K562 (cell line): ENCODE results near the gene CDC42EP2. TPM values are rescaled to one million over a fixed set of nuclear protein-coding genes. Genes with fewer than 3 reads are reported as not detected.

Experiments used
- ATAC-seq: fragments of 200-7000 bp; cut with Tn5 transposase; 3 replicates; pipeline ENCODE4 v1.9.1; 2020; ENCODE audit warnings: moderate library complexity
- BruUV-seq: library from RNA; stranded (reverse); fragments of 400-500 nt; replicated peaks from 2 replicates; lab custom pipeline; 2021; lab: Mats Ljungman, UMichigan
- CTCF ChIA-PET: fragments of 300-600 bp; formaldehyde crosslinking; extraction: SDS; loops from one replicate; lab custom pipeline; 2021; ENCODE audit warnings: low intra/inter-chr PET ratio; lab: Yijun Ruan, JAX
- POLR2A ChIA-PET: fragments of 300-600, 350-650 bp; sonication (Branson Sonifier 250); formaldehyde crosslinking; extraction: SDS; loops from one replicate; lab custom pipeline; 2021; ENCODE audit warnings: antibody characterized with exemption, inconsistent platforms; lab: Yijun Ruan, JAX
- DNase-seq, 4 experiments: peaks; one replicate each; pipeline versions ENCODE4 v3.0.0 to v3.0.0-alpha.2; 2011 to 2018; ENCODE audit warnings: low spot score in 3 of 4, mixed read lengths in 3 of 4; ENCODE audit errors: extremely low read depth in 1 of 4
- FAIRE-seq: peaks from 2 replicates; lab custom pipeline; 2011; peaks lifted over from hg19 to GRCh38; lab: Jason Lieb, UNC
- H2AFZ ChIP-seq: 2 replicates; pipeline ENCODE4 v1.6.0; 2011; ENCODE audit warnings: low read depth, low read length, control low read depth, inconsistent platforms
- H3K27ac ChIP-seq: fragments of 200-600 bp; 3 replicates; pipeline ENCODE4 v1.8.0; 2011; ENCODE audit warnings: low read depth, mild to moderate bottlenecking, control low read depth, inconsistent platforms, low read length, moderate library complexity, mixed read lengths; ENCODE audit errors: extremely low read depth
- H3K27me3 ChIP-seq, 2 experiments: fragments of 300-600 bp in 1 of 2; 2 replicates in 1 of 2; 3 replicates in 1 of 2; pipeline versions ENCODE4 v1.6.0 to v1.8.0; 2011; ENCODE audit warnings: inconsistent platforms in 2 of 2, low read length in 2 of 2, mild to moderate bottlenecking in 1 of 2, mixed read lengths in 1 of 2, moderate library complexity in 1 of 2; ENCODE audit not compliant: control insufficient read depth in 2 of 2, insufficient read depth in 2 of 2
- H3K36me3 ChIP-seq: fragments of 300-600 bp; 3 replicates; pipeline ENCODE4 v1.8.0; 2011; ENCODE audit warnings: mild to moderate bottlenecking, low read length, inconsistent platforms; ENCODE audit not compliant: control insufficient read depth, insufficient read depth
- H3K4me1 ChIP-seq, 2 experiments: fragments of 200-600 bp in 1 of 2; replicated peaks in 1 of 2; 2 replicates in 1 of 2; 3 replicates in 1 of 2; pipeline versions ENCODE4 v1.5.1 to v1.8.0; 2011; ENCODE audit warnings: inconsistent platforms in 2 of 2, low read length in 2 of 2, mild to moderate bottlenecking in 1 of 2, mixed read lengths in 1 of 2, moderate library complexity in 1 of 2; ENCODE audit not compliant: control insufficient read depth in 2 of 2, insufficient read depth in 2 of 2
- H3K4me2 ChIP-seq: 2 replicates; pipeline ENCODE4 v1.6.1; 2011; ENCODE audit warnings: low read length, control low read depth, inconsistent platforms, mixed read lengths; ENCODE audit not compliant: insufficient read depth
- H3K4me3 ChIP-seq: fragments of 200-600 bp; sonication (generic), shearing (Covaris generic); 2 replicates; pipeline ENCODE4 v1.5.1; 2016; ENCODE audit warnings: control low read depth, inconsistent platforms
- H3K79me2 ChIP-seq: fragments of 200-600 bp; 3 replicates; pipeline ENCODE4 v1.8.0; 2011; ENCODE audit warnings: low read length, inconsistent platforms; ENCODE audit not compliant: control insufficient read depth, insufficient read depth
- H3K9ac ChIP-seq, 2 experiments: 2 replicates each; pipeline versions ENCODE4 v1.6.0 to v1.6.1; 2011; ENCODE audit warnings: low read depth in 2 of 2, low read length in 2 of 2, control low read depth in 1 of 2, inconsistent platforms in 1 of 2, mild to moderate bottlenecking in 1 of 2, mixed read lengths in 1 of 2; ENCODE audit not compliant: insufficient read depth in 1 of 2
- H3K9me1 ChIP-seq: one replicate; pipeline ENCODE4 v1.6.0; 2011; ENCODE audit warnings: inconsistent platforms, mild to moderate bottlenecking, low read length, moderate library complexity; ENCODE audit not compliant: control insufficient read depth, insufficient read depth
- H3K9me3 ChIP-seq: replicated peaks from 2 replicates; pipeline ENCODE4 v1.5.1; 2011; ENCODE audit warnings: low read depth, low read length, inconsistent platforms; ENCODE audit not compliant: control insufficient read depth, insufficient read depth
- H4K20me1 ChIP-seq: replicated peaks from 2 replicates; pipeline ENCODE4 v1.6.1; 2011; ENCODE audit warnings: low read length, inconsistent platforms, mixed read lengths; ENCODE audit not compliant: control insufficient read depth, insufficient read depth
- BACH1 ChIP-seq: fragments of 200-800 bp; sonication (Bioruptor generic); IDR thresholded peaks from 2 replicates; pipeline ENCODE4 v1.6.1; 2016; ENCODE audit warnings: missing genetic modification characterization, missing compliant biosample characterization
- BHLHE40 ChIP-seq: IDR thresholded peaks from 2 replicates; pipeline ENCODE4 v1.6.1; 2011; ENCODE audit warnings: low read length, improper control_type of control experiment
- BRF1 ChIP-seq: IDR thresholded peaks from 3 replicates; pipeline ENCODE4 v1.6.1; 2011; ENCODE audit warnings: borderline replicate concordance, mild to moderate bottlenecking; ENCODE audit not compliant: insufficient read length; ENCODE audit errors: extremely low read depth
- CBX2 ChIP-seq: fragments of 200-600 bp; sonication (generic); IDR thresholded peaks from one replicate; pipeline ENCODE4 v1.6.1; 2012; ENCODE audit warnings: mild to moderate bottlenecking, low read length, inconsistent platforms; ENCODE audit not compliant: insufficient read depth, poor library complexity, severe bottlenecking
- CCNT2 ChIP-seq: IDR thresholded peaks from 2 replicates; pipeline ENCODE4 v1.6.1; 2011; ENCODE audit warnings: borderline replicate concordance, low read depth, mild to moderate bottlenecking, moderate library complexity, mixed read lengths, low read length; ENCODE audit not compliant: insufficient read length; ENCODE audit errors: extremely low read depth
- KLF6 ChIP-seq: fragments of 250-450 bp; sonication (Bioruptor Pico); IDR thresholded peaks from 2 replicates; pipeline ENCODE4 v1.4.0; 2020; ENCODE audit warnings: mild to moderate bottlenecking, moderate library complexity, borderline replicate concordance
- MTF1 ChIP-seq: fragments of 250-450 bp; sonication (Bioruptor Pico); IDR thresholded peaks from 2 replicates; pipeline ENCODE4 v1.9.0; 2021; ENCODE audit warnings: moderate library complexity, mild to moderate bottlenecking, inconsistent platforms, borderline replicate concordance
- POLR2G ChIP-seq: fragments of 200-400 bp; formaldehyde crosslinking; IDR thresholded peaks from 2 replicates; pipeline ENCODE4 v1.6.1; 2017; ENCODE audit warnings: low read depth, mild to moderate bottlenecking, antibody characterized with exemption, low read length, moderate library complexity
- SMARCC2 ChIP-seq: fragments of 450-650 bp; IDR thresholded peaks from 2 replicates; pipeline ENCODE4 v1.6.1; 2017; ENCODE audit warnings: antibody characterized with exemption, moderate library complexity, mild to moderate bottlenecking, low read depth
- SOX6 ChIP-seq: fragments of 450-650 bp; IDR thresholded peaks from 2 replicates; pipeline ENCODE4 v1.6.1; 2014; ENCODE audit warnings: mild to moderate bottlenecking
- ZBTB7A ChIP-seq: IDR thresholded peaks from 2 replicates; pipeline ENCODE4 v1.6.1; 2011; ENCODE audit warnings: low read depth, mild to moderate bottlenecking, low read length, moderate library complexity, borderline replicate concordance; ENCODE audit not compliant: control insufficient read depth
- ZMIZ1 ChIP-seq, 2 experiments: fragments of 150-350 bp in 1 of 2; IDR thresholded peaks; 2 replicates each; pipeline ENCODE4 v1.6.1; 2012 to 2016; ENCODE audit warnings: low read depth in 2 of 2, low read length in 2 of 2, mild to moderate bottlenecking in 1 of 2, moderate library complexity in 1 of 2
- ZNF24 ChIP-seq: fragments of 450-650 bp; IDR thresholded peaks from 2 replicates; pipeline ENCODE4 v1.6.1; 2016
- ZNF280A ChIP-seq: fragments of 450-650 bp; IDR thresholded peaks from 2 replicates; pipeline ENCODE4 v1.6.1; 2018; ENCODE audit warnings: mild to moderate bottlenecking, low read depth; ENCODE audit not compliant: partially characterized antibody
- ZNF583 ChIP-seq: fragments of 250-450 bp; sonication (Bioruptor Pico); IDR thresholded peaks from 2 replicates; pipeline ENCODE4 v1.4.0; 2020
- WGBS: fragments of 100-300 bp; shearing (Covaris generic); methylation state at CpG from one replicate; pipeline ENCODE4 v1.1.6; 2016; ENCODE audit warnings: low coverage, mixed read lengths; ENCODE audit not compliant: insufficient coverage; ENCODE audit errors: missing lambda C conversion rate; 5-methylcytosine and 5-hydroxymethylcytosine counted together
- in situ Hi-C: fragments of 300-500 bp; cut with MboI; formaldehyde crosslinking; loops from 4 replicates; pipeline ENCODE4 v1.15.0; 2018; ENCODE audit warnings: inconsistent platforms, mixed read lengths
- intact Hi-C: fragments of 100-400 bp; cut with micrococcal nuclease; formaldehyde crosslinking; loops from 2 replicates; pipeline ENCODE4 v1.14.2; 2022
- polyA plus RNA-seq, 8 experiments: library from polyadenylated mRNA; depleted of rRNA in 4 of 8; stranded (reverse) in 5 of 8; unstranded in 3 of 8; fragments of >200 nt; fragmentation: Nextera tagmentation in 2 of 8; fragmentation: Illumina TruSeq in 1 of 8; extraction: Ambion mirVana in 2 of 8; extraction: Trizol in 1 of 8; gene quantifications; 2 replicates each; pipeline versions ENCODE4 v1.2.1 to v1.2.3, GENCODE V29; 2011 to 2014; ENCODE audit warnings: inconsistent platforms in 1 of 8, missing spikeins in 1 of 8
- total RNA-seq, 7 experiments: library from RNA; depleted of rRNA in 6 of 7; stranded (reverse); fragments of >200 nt in 6 of 7; fragmentation: Illumina TruSeq in 2 of 7; extraction: Trizol in 2 of 7; gene quantifications; 2 replicates each; pipeline versions ENCODE4 v1.2.1 to v1.2.3, GENCODE V29; 2011 to 2021; ENCODE audit warnings: low replicate concordance in 1 of 7

Gene CDC42EP2
- total and polyA plus RNA-seq, 9 of the 15 experiments (the other 6 are each of a cell fraction or from before 2014, with no cell fraction given): 0.27 to 3.5 (median 0.83) TPM; not detected in 1

GRCh38 chr11:65300621-65301275 is 13.9 kb upstream of the CDC42EP2 start:
- peak; percentile 26 for FAIRE-seq
- no peak for TF ChIP-seq BACH1 (tag)
- no peak for TF ChIP-seq BRF1
- TF ChIP-seq SOX6: no peak
- TF ChIP-seq SMARCC2: no peak
- no peak for TF ChIP-seq CBX2
- no peak for TF ChIP-seq ZNF24
- TF ChIP-seq ZNF280A: no peak
- TF ChIP-seq ZBTB7A: no peak
- no peak for TF ChIP-seq BHLHE40
- no peak for TF ChIP-seq POLR2G
- no peak for TF ChIP-seq ZMIZ1 (IDR thresholded peaks at IDR 0.05; ENCODE audit: low read depth in 2 of 2, low read length in 2 of 2)
- no peak for TF ChIP-seq CCNT2
- TF ChIP-seq MTF1 (CRISPR knock-in tag): no peak
- no peak for TF ChIP-seq KLF6 (CRISPR knock-in tag)
- TF ChIP-seq ZNF583 (CRISPR knock-in tag): no peak
- peaks cover 47% of the 10 kb centered on the region; the same call in 2 of the 3 replicates for H3K36me3 ChIP-seq
- no peaks in the 10 kb centered on the region for H3K9me1 ChIP-seq
- no peak overlapping the region for H3K4me2 ChIP-seq
- H4K20me1 ChIP-seq: peaks cover 6% of the 10 kb centered on the region
- H3K9ac ChIP-seq: no peak overlapping the region
- intact Hi-C loops (no loop called here), in situ Hi-C loops (no loop called here)
- no peak overlapping the region for H3K4me3 ChIP-seq
- ATAC-seq: no peak
- BruUV-seq: no TSS peak
- ChIA-PET CTCF (no interaction called here), POLR2A (interaction anchor here (2.3 kb wide), 1 partner anchor 11 kb away, joined by 7 read pairs; no protein-coding TSS in a partner anchor)
- H2AFZ ChIP-seq: no peak overlapping the region
- no peaks in the 10 kb centered on the region for H3K9me3 ChIP-seq
- peaks cover 12 to 20% of the 10 kb centered on the region in 2 experiments; a peak in 4 of 5 replicates for H3K4me1 ChIP-seq
- H3K27me3 ChIP-seq: no peaks in the 10 kb centered on the region
- H3K79me2 ChIP-seq: no peaks in the 10 kb centered on the region
- H3K27ac ChIP-seq: no peak overlapping the region
- DNase-seq: no peak
- WGBS: 79% methylated on average over 16 of the region's 17 CpGs
